NCI-H82 treated with DMSO at 0.1 percent for 48 hours (cell line): ENCODE results near the gene AVEN.
A peak's percentile ranks its signal among the peaks of the same experiment; 100 is the strongest.
"Not testable (repeated sequence)": the region's sequence is repeated elsewhere in the genome, so short reads cannot be mapped to it uniquely, and the experiment has no call there.

Experiments
- DNase-seq: peaks from one replicate; lab custom pipeline; 2025; ENCODE audit not compliant: unreplicated experiment; lab: John Stamatoyannopoulos, UW

AVEN gene

GRCh38 chr15:34043391-34043790, 4.4 kb upstream of the AVEN start:
- no peak for DNase-seq

- DNase-seq = no peak
Measured at GRCh38 chr15:34039790-34040113, 748 bp upstream of the AVEN start.

GRCh38 chr15:34038023-34038870, 757 bp downstream of the AVEN start:
- peak; percentile 54 for DNase-seq

GRCh38 chr15:34031987-34032760, 6.8 kb downstream of the AVEN start:
- DNase-seq = no peak

- DNase-seq = no peak
Measured at GRCh38 chr15:34027606-34028005, 11.4 kb downstream of the AVEN start.

GRCh38 chr15:34025252-34025651, 13.8 kb downstream of the AVEN start:
- no peak for DNase-seq

- DNase-seq = no peak
Measured at GRCh38 chr15:34023907-34024306, 15.1 kb downstream of the AVEN start.

- no peak for DNase-seq
Measured at GRCh38 chr15:34019369-34019990, 19.5 kb downstream of the AVEN start.

- DNase-seq = not testable (repeated sequence)
Measured at GRCh38 chr15:34018738-34019137, 20.3 kb downstream of the AVEN start.

- no peak for DNase-seq
Measured at GRCh38 chr15:34018021-34018645, 20.9 kb downstream of the AVEN start.

GRCh38 chr15:34014556-34014955, 24.4 kb downstream of the AVEN start:
- DNase-seq = no peak

- no peak for DNase-seq
Measured at GRCh38 chr15:34013746-34014145, 25.3 kb downstream of the AVEN start.

- DNase-seq = no peak
Measured at GRCh38 chr15:34012461-34013028, 26.5 kb downstream of the AVEN start.

- no peak for DNase-seq
Measured at GRCh38 chr15:34011481-34011880, 27.5 kb downstream of the AVEN start.

- DNase-seq = no peak
Measured at GRCh38 chr15:34010921-34011320, 28.1 kb downstream of the AVEN start.

GRCh38 chr15:34009656-34010055, 29.3 kb downstream of the AVEN start:
- no peak for DNase-seq

- peak; percentile 52 for DNase-seq
Measured at GRCh38 chr15:34006381-34006780, 32.6 kb downstream of the AVEN start.

- no peak for DNase-seq
Measured at GRCh38 chr15:34001536-34001935, 37.5 kb downstream of the AVEN start.

GRCh38 chr15:33995666-33996065, 43.3 kb downstream of the AVEN start:
- not testable (repeated sequence) for DNase-seq

- DNase-seq = peak; percentile 33
Measured at GRCh38 chr15:33994005-33994615, 44.9 kb downstream of the AVEN start.

- no peak for DNase-seq
Measured at GRCh38 chr15:33988384-33988783, 50.6 kb downstream of the AVEN start.
